GM12878 (cell line): ENCODE results near the gene SEMA4C.

ENCODE experiments used
- CTCF ChIP-seq, 3 experiments: IDR thresholded peaks in 2 of 3; conservative IDR thresholded peaks in 1 of 3; 2 replicates each; pipeline ENCODE4 v1.5.1; 2011; ENCODE audit warnings: low read depth in 3 of 3, low read length in 3 of 3, mild to moderate bottlenecking in 3 of 3, control low read depth in 2 of 3, moderate library complexity in 2 of 3, inconsistent platforms in 1 of 3, mixed read lengths in 1 of 3; ENCODE audit not compliant: control insufficient read depth in 2 of 3, insufficient read depth in 1 of 3; ENCODE audit errors: extremely low read depth in 1 of 3
- EZH2 ChIP-seq: IDR thresholded peaks from 2 replicates; pipeline ENCODE4 v1.6.1; 2012; ENCODE audit warnings: low read depth, mild to moderate bottlenecking, control low read depth, inconsistent platforms, low read length, borderline replicate concordance; ENCODE audit not compliant: control insufficient read depth
- FOS ChIP-seq: IDR thresholded peaks from 3 replicates; pipeline ENCODE4 v1.6.1; 2011; ENCODE audit warnings: borderline replicate concordance; ENCODE audit not compliant: insufficient read length; ENCODE audit errors: extremely low read depth
- MXI1 ChIP-seq: fragments of 150-350 bp; IDR thresholded peaks from 2 replicates; pipeline ENCODE4 v1.6.1; 2011; ENCODE audit warnings: low read depth, mild to moderate bottlenecking, inconsistent platforms, low read length, improper control_type of control experiment
- MYC ChIP-seq: IDR thresholded peaks from 2 replicates; pipeline ENCODE4 v1.6.1; 2011; ENCODE audit warnings: mild to moderate bottlenecking, low read length, moderate library complexity, inconsistent platforms; ENCODE audit not compliant: insufficient read depth, insufficient replicate concordance, insufficient read length, severe bottlenecking
- POLR2AphosphoS5 ChIP-seq: IDR thresholded peaks from 2 replicates; pipeline ENCODE4 v1.6.1; 2011; ENCODE audit warnings: mild to moderate bottlenecking, low read length, inconsistent platforms
- REST ChIP-seq: IDR thresholded peaks from 2 replicates; pipeline ENCODE4 v1.6.1; 2012; ENCODE audit warnings: mild to moderate bottlenecking, low read depth, low read length
- SP1 ChIP-seq: IDR thresholded peaks from one replicate; pipeline ENCODE4 v1.6.1; 2011; ENCODE audit warnings: low read depth, low read length

DNA sequence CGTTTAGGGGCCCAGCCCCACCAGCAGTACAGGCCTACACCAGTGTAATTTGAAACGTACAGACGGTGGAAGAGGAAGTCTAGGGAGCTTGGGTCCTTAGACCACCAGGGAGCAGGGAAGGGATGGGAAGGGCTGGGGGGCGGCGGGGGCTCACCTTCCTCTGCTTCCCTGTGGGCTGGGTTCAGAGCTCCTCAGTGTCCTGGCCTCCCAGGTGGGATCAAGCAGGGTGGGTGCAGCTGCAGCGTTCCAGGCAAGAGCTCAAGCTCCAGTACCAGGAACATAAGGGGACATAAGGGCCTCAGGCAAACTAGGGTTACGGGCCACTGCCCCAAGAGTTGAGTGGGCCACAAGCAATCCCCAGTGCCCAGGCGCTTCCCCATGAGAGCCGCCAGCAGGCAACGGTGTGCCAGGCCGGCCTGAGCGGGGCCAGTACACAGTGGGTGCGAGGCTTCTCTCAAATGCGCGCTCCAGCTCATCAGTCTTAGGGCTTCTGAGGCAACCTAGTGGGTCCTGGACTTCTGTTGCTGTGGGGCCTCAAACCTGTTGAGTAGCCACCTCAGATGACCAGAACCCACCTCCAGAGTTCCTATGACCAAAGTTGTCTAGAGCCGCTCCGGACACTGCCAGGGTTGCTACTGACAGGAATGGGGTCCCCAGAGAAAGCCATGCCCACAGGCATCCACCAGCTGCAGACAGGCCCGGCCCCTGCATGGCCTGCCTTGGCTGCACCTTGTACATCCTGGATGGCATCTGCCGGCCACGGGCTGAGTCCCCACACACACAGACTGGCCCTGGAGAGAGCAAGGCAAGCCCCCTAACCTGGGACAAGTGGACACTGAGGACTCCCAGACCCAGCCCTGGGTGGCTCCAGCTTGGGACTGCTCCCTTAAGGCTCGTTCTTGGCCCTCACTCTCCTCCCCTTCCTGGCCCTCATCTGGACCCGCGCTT is 31.3 kb downstream of the SEMA4C start:
- TF ChIP-seq MYC (no peak), MXI1 (no peak), FOS (no peak), SP1 (no peak), POLR2AphosphoS5 (no peak), EZH2 (no peak), REST (no peak), CTCF (IDR thresholded peaks at IDR 0.05 in 2 of 3, conservative IDR thresholded peaks at IDR 0.05 in 1 of 3; ENCODE audit: control insufficient read depth in 2 of 3, extremely low read depth in 1 of 3, insufficient read depth in 1 of 3, low read depth in 3 of 3, low read length in 3 of 3) (no peak)
